HEK293 (cell line): ENCODE results near the gene UFD1.

Source experiments
- TRIM28 ChIP-seq: IDR thresholded peaks from 2 replicates; pipeline ENCODE4 v1.6.1; 2011; ENCODE audit warnings: low read length, control low read depth, borderline replicate concordance
- ZNF335 ChIP-seq: fragments of 450-650 bp; formaldehyde crosslinking; conservative IDR thresholded peaks from 2 replicates; pipeline ENCODE4 v1.5.1; 2016; ENCODE audit warnings: missing biosample characterization, missing genetic modification characterization
- TF ChIP-seq, protein P1 (sequence below): fragments of 450-650 bp; formaldehyde crosslinking; IDR thresholded peaks from 2 replicates; pipeline ENCODE4 v1.5.1; 2016; ENCODE audit warnings: missing biosample characterization, missing genetic modification characterization
- TF ChIP-seq, protein P2 (sequence below): sonication (generic); formaldehyde crosslinking; IDR thresholded peaks from 2 replicates; pipeline ENCODE4 v1.8.1; 2022; ENCODE audit warnings: mild to moderate bottlenecking, moderate library complexity, missing genetic modification reagents
- TF ChIP-seq, protein P3 (sequence below): fragments of 450-650 bp; formaldehyde crosslinking; IDR thresholded peaks from 2 replicates; pipeline ENCODE4 v1.5.1; 2016; ENCODE audit warnings: missing biosample characterization, missing genetic modification characterization, borderline replicate concordance

DNA sequence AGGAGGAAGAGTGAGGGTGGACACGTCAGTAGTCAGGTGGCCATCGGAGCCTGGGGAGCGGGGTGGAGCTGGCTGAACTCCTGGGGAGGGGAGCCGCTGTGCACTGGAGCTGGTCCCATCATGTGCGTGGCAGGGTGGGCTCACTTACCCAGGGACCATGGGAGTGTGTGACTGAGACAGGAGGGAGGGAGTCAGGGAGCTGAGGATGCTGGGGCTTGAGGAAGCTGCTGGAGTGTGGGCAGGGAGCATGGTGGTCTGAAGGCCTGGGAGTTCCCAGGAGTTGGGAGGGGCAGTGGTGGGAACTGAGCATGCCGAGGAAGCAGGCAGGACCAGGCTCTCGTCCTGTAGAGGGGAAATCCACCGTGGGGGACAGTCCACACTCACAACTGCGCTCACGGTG is 27.2 kb upstream of the UFD1 start:
- TF ChIP-seq, protein P1, sequence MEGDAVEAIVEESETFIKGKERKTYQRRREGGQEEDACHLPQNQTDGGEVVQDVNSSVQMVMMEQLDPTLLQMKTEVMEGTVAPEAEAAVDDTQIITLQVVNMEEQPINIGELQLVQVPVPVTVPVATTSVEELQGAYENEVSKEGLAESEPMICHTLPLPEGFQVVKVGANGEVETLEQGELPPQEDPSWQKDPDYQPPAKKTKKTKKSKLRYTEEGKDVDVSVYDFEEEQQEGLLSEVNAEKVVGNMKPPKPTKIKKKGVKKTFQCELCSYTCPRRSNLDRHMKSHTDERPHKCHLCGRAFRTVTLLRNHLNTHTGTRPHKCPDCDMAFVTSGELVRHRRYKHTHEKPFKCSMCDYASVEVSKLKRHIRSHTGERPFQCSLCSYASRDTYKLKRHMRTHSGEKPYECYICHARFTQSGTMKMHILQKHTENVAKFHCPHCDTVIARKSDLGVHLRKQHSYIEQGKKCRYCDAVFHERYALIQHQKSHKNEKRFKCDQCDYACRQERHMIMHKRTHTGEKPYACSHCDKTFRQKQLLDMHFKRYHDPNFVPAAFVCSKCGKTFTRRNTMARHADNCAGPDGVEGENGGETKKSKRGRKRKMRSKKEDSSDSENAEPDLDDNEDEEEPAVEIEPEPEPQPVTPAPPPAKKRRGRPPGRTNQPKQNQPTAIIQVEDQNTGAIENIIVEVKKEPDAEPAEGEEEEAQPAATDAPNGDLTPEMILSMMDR (tag by site-specific recombination), result no peak
- TF ChIP-seq, protein P2, sequence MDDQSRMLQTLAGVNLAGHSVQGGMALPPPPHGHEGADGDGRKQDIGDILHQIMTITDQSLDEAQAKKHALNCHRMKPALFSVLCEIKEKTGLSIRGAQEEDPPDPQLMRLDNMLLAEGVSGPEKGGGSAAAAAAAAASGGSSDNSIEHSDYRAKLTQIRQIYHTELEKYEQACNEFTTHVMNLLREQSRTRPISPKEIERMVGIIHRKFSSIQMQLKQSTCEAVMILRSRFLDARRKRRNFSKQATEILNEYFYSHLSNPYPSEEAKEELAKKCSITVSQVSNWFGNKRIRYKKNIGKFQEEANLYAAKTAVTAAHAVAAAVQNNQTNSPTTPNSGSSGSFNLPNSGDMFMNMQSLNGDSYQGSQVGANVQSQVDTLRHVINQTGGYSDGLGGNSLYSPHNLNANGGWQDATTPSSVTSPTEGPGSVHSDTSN (CRISPR knock-in tag), result no peak
- TF ChIP-seq, protein P3, sequence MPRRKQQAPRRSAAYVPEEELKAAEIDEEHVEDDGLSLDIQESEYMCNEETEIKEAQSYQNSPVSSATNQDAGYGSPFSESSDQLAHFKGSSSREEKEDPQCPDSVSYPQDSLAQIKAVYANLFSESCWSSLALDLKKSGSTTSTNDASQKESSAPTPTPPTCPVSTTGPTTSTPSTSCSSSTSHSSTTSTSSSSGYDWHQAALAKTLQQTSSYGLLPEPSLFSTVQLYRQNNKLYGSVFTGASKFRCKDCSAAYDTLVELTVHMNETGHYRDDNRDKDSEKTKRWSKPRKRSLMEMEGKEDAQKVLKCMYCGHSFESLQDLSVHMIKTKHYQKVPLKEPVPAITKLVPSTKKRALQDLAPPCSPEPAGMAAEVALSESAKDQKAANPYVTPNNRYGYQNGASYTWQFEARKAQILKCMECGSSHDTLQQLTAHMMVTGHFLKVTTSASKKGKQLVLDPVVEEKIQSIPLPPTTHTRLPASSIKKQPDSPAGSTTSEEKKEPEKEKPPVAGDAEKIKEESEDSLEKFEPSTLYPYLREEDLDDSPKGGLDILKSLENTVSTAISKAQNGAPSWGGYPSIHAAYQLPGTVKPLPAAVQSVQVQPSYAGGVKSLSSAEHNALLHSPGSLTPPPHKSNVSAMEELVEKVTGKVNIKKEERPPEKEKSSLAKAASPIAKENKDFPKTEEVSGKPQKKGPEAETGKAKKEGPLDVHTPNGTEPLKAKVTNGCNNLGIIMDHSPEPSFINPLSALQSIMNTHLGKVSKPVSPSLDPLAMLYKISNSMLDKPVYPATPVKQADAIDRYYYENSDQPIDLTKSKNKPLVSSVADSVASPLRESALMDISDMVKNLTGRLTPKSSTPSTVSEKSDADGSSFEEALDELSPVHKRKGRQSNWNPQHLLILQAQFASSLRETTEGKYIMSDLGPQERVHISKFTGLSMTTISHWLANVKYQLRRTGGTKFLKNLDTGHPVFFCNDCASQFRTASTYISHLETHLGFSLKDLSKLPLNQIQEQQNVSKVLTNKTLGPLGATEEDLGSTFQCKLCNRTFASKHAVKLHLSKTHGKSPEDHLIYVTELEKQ, result no peak
- TF ChIP-seq TRIM28 (no peak), ZNF335 (tag by site-specific recombination) (no peak)
